WTC11 (cell line): ENCODE measurements around the gene LNX2.

Source experiments
- E2F1 ChIP-seq: sonication (generic); formaldehyde crosslinking; IDR thresholded peaks from 2 replicates; pipeline ENCODE4 v1.8.0; 2022; ENCODE audit warnings: mild to moderate bottlenecking, missing genetic modification reagents
- ZBTB21 ChIP-seq: sonication (generic); formaldehyde crosslinking; IDR thresholded peaks from 2 replicates; pipeline ENCODE4 v1.8.1; 2023; ENCODE audit warnings: mild to moderate bottlenecking, missing genetic modification reagents, borderline replicate concordance
- TF ChIP-seq, protein P1 (sequence below): fragments of 200-600 bp; IDR thresholded peaks from 2 replicates; pipeline ENCODE4 v1.8.0; 2022; ENCODE audit warnings: antibody characterized with exemption
- TF ChIP-seq, protein P2 (sequence below): sonication (generic); formaldehyde crosslinking; IDR thresholded peaks from 2 replicates; pipeline ENCODE4 v1.8.1; 2022; ENCODE audit warnings: mild to moderate bottlenecking, missing genetic modification reagents, moderate library complexity, borderline replicate concordance

DNA sequence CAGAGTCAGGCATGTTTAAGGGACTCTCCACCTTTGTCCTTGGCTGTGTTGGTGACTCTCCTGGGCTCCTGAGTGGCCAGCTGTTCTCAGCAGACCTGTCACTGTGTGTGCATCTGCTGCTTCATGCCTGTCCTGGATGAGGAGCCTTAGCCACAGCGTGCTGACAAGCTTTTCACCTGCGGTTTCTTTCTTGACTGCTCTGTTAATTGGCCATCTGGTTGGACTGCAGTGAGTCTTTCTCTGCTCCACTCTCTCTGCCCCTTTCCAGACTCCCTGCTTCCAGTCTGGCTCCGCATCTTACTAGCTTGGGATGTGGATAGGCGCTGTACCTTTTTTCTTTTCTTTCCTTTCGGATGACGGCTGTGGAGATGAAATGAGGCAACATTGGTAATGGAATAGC lies 40.2 kb upstream of the LNX2 start:
- TF ChIP-seq, protein P1, sequence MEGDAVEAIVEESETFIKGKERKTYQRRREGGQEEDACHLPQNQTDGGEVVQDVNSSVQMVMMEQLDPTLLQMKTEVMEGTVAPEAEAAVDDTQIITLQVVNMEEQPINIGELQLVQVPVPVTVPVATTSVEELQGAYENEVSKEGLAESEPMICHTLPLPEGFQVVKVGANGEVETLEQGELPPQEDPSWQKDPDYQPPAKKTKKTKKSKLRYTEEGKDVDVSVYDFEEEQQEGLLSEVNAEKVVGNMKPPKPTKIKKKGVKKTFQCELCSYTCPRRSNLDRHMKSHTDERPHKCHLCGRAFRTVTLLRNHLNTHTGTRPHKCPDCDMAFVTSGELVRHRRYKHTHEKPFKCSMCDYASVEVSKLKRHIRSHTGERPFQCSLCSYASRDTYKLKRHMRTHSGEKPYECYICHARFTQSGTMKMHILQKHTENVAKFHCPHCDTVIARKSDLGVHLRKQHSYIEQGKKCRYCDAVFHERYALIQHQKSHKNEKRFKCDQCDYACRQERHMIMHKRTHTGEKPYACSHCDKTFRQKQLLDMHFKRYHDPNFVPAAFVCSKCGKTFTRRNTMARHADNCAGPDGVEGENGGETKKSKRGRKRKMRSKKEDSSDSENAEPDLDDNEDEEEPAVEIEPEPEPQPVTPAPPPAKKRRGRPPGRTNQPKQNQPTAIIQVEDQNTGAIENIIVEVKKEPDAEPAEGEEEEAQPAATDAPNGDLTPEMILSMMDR, result no peak
- TF ChIP-seq, protein P2, sequence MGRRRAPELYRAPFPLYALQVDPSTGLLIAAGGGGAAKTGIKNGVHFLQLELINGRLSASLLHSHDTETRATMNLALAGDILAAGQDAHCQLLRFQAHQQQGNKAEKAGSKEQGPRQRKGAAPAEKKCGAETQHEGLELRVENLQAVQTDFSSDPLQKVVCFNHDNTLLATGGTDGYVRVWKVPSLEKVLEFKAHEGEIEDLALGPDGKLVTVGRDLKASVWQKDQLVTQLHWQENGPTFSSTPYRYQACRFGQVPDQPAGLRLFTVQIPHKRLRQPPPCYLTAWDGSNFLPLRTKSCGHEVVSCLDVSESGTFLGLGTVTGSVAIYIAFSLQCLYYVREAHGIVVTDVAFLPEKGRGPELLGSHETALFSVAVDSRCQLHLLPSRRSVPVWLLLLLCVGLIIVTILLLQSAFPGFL (CRISPR knock-in tag), result no peak
- no peak for TF ChIP-seq E2F1 (CRISPR knock-in tag)
- no peak for TF ChIP-seq ZBTB21
